Loucy (cell line): ENCODE measurements around the gene PCDHGB3.
"Not testable (repeated sequence)": the region's sequence is repeated elsewhere in the genome, so short reads cannot be mapped to it uniquely, and the experiment has no call there.

Experiments
- H2AFZ ChIP-seq: fragments of 200-600 bp; sonication (generic); 2 replicates; pipeline ENCODE4 v1.6.0; 2016; ENCODE audit warnings: antibody characterized with exemption, mild to moderate bottlenecking, low read length, moderate library complexity
- H3F3A ChIP-seq: fragments of 200-600 bp; 2 replicates; pipeline ENCODE4 v1.6.0; 2016; ENCODE audit warnings: antibody characterized with exemption, low read depth, mild to moderate bottlenecking
- H3K27me3 ChIP-seq: fragments of 200-600 bp; sonication (generic); 2 replicates; pipeline ENCODE4 v1.6.1; 2014; ENCODE audit warnings: low read length, mild to moderate bottlenecking; ENCODE audit not compliant: insufficient read depth, poor library complexity, severe bottlenecking
- H3K36me3 ChIP-seq: fragments of 200-600 bp; sonication (generic); 2 replicates; pipeline ENCODE4 v1.6.1; 2016; ENCODE audit warnings: low read length; ENCODE audit not compliant: insufficient read depth
- H3K4me1 ChIP-seq: fragments of 200-600 bp; sonication (generic); 2 replicates; pipeline ENCODE4 v1.5.1; 2014; ENCODE audit warnings: low read length, mild to moderate bottlenecking; ENCODE audit not compliant: insufficient read depth, poor library complexity, severe bottlenecking
- H3K4me2 ChIP-seq: fragments of 200-600 bp; sonication (generic); 2 replicates; pipeline ENCODE4 v1.6.0; 2014; ENCODE audit warnings: antibody characterized with exemption, low read length, low read depth, mild to moderate bottlenecking; ENCODE audit not compliant: poor library complexity, severe bottlenecking
- H3K4me3 ChIP-seq: fragments of 200-600 bp; sonication (generic); 2 replicates; pipeline ENCODE4 v1.5.1; 2014; ENCODE audit warnings: low read length, mild to moderate bottlenecking, mixed read lengths; ENCODE audit not compliant: poor library complexity, severe bottlenecking
- H3K79me2 ChIP-seq: fragments of 200-600 bp; sonication (generic); 2 replicates; pipeline ENCODE4 v1.6.1; 2014; ENCODE audit warnings: low read length; ENCODE audit not compliant: insufficient read depth
- H3K9ac ChIP-seq: fragments of 200-600 bp; sonication (generic); 2 replicates; pipeline ENCODE4 v1.6.0; 2014; ENCODE audit warnings: mild to moderate bottlenecking, low read depth, low read length, moderate library complexity; ENCODE audit not compliant: poor library complexity, severe bottlenecking
- H3K9me2 ChIP-seq: fragments of 200-600 bp; sonication (generic); replicated peaks from 2 replicates; pipeline ENCODE4 v1.6.1; 2016; ENCODE audit warnings: low read depth, low read length, mixed read lengths
- H3K9me3 ChIP-seq: fragments of 200-600 bp; sonication (generic); 2 replicates; pipeline ENCODE4 v1.6.1; 2014; ENCODE audit warnings: mild to moderate bottlenecking, antibody characterized with exemption, low read length, low read depth; ENCODE audit not compliant: insufficient read depth
- H4K20me1 ChIP-seq: fragments of 200-600 bp; sonication (generic); 2 replicates; pipeline ENCODE4 v1.6.0; 2014; ENCODE audit warnings: antibody characterized with exemption, low read length, mild to moderate bottlenecking; ENCODE audit not compliant: insufficient read depth, poor library complexity, severe bottlenecking
- EZH2phosphoT487 ChIP-seq: fragments of 200-600 bp; IDR thresholded peaks from 2 replicates; pipeline ENCODE4 v1.6.1; 2018; ENCODE audit warnings: antibody characterized with exemption, mild to moderate bottlenecking, moderate library complexity, borderline replicate concordance
- TF ChIP-seq, protein P1 (sequence below): fragments of 200-600 bp; sonication (generic); conservative IDR thresholded peaks from 2 replicates; pipeline ENCODE4 v1.5.1; 2014; ENCODE audit warnings: mild to moderate bottlenecking, antibody characterized with exemption, low read length

Gene PCDHGB3

DNA sequence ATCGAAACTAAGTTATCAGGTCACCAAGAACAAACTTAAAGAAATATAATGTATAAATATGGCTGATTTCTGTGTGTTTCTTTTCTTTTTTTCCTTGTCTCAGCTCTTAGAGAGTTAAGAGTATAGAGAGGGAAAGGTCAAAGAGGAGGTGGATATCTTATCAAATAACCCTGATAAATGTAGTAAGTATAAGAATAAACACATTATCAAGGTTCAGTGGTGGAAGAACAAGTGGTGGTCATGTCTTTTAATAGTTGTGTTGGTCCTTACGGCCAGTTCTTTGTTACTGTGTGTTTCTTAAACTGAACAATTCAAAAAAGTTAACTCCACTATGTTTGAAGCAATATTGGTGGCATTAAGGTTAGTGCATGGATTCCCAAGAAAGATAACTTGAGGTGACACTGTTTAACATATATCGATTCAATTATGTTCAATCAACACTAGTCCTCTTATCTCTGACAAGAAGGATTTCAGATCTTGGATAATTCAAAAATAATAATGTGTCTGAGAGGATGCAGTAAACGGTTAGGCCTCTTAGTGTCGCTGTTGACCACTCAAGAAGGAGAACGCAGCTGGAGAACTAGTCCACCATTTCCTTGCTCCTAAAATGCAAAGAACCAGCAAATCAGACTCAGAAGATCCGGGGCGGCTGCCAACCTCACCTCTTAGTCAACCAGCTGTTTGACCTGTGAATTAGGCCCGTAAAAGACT is 26.6 kb upstream of the PCDHGB3 start, which contains the start of gene PCDHGA3:
Gene PCDHGA3 (plus strand): TSS at position 588 of the 711 bp plus-strand sequence. CDS start 205 bp downstream, outside the sequence.
- TF ChIP-seq, protein P1, sequence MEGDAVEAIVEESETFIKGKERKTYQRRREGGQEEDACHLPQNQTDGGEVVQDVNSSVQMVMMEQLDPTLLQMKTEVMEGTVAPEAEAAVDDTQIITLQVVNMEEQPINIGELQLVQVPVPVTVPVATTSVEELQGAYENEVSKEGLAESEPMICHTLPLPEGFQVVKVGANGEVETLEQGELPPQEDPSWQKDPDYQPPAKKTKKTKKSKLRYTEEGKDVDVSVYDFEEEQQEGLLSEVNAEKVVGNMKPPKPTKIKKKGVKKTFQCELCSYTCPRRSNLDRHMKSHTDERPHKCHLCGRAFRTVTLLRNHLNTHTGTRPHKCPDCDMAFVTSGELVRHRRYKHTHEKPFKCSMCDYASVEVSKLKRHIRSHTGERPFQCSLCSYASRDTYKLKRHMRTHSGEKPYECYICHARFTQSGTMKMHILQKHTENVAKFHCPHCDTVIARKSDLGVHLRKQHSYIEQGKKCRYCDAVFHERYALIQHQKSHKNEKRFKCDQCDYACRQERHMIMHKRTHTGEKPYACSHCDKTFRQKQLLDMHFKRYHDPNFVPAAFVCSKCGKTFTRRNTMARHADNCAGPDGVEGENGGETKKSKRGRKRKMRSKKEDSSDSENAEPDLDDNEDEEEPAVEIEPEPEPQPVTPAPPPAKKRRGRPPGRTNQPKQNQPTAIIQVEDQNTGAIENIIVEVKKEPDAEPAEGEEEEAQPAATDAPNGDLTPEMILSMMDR, result peak; percentile 40; the same call in 1 of the 2 replicates
- TF ChIP-seq EZH2phosphoT487, result no peak
- Histone ChIP-seq H3F3A (no peaks in the 10 kb centered on the region), H3K9me3 (no peaks in the 10 kb centered on the region), H3K79me2 (no peaks in the 10 kb centered on the region), H3K36me3 (no peaks in the 10 kb centered on the region), H4K20me1 (no peaks in the 10 kb centered on the region), H2AFZ (no peak within 1 kb of the TSS), H3K4me1 (no peaks in the 10 kb centered on the region), H3K4me3 (no peak within 1 kb of the TSS), H3K27me3 (no peaks in the 10 kb centered on the region), H3K4me2 (no peak within 1 kb of the TSS), H3K9me2 (no peaks in the 10 kb centered on the region), H3K9ac (no peak within 1 kb of the TSS)

DNA sequence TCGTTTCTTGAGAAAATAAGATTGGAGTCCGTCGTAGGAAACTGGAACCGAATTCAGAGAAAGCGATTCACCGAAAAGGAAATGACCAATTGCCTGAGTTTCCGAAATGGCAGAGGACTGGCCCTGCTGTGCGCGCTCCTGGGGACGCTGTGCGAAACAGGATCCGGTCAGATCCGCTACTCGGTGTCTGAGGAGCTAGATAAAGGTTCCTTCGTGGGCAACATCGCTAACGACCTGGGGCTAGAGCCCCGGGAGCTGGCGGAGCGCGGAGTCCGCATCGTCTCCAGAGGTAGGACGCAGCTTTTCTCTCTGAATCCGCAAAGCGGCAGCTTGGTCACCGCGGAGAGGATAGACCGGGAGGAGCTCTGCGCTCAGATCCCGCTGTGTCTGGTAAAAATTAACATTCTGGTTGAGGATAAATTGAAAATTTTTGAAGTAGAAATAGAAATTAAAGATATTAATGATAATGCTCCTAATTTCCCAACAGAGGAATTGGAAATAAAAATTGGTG is 26.0 kb upstream of the PCDHGB3 start:
- Histone ChIP-seq H3K9me2 (no peaks in the 10 kb centered on the region), H3K36me3 (no peaks in the 10 kb centered on the region), H3K27me3 (no peaks in the 10 kb centered on the region), H4K20me1 (no peaks in the 10 kb centered on the region), H3K79me2 (no peaks in the 10 kb centered on the region), H3K4me1 (no peaks in the 10 kb centered on the region), H3F3A (no peaks in the 10 kb centered on the region), H3K4me3 (no peak overlapping the region), H3K9me3 (no peaks in the 10 kb centered on the region), H3K4me2 (no peak overlapping the region), H3K9ac (no peak overlapping the region), H2AFZ (no peak overlapping the region)
- no peak for TF ChIP-seq EZH2phosphoT487
- TF ChIP-seq, protein P1, result no peak

DNA sequence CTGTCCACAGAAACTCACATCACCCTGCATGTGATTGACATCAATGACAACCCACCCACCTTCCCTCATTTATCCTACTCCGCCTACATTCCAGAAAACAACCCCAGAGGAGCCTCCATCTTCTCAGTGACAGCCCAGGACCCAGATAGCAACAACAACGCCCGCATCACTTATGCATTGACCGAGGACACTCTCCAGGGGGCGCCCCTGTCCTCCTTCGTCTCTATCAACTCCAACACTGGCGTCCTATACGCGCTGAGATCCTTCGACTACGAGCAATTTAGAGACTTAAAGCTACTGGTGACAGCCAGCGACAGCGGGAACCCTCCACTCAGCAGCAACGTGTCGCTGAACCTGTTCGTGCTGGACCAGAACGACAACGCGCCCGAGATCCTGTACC is 24.7 kb upstream of the PCDHGB3 start:
- Histone ChIP-seq H3F3A (no peaks in the 10 kb centered on the region), H2AFZ (no peak overlapping the region), H3K36me3 (no peaks in the 10 kb centered on the region), H3K79me2 (no peaks in the 10 kb centered on the region), H3K9me2 (no peaks in the 10 kb centered on the region), H3K4me3 (no peak overlapping the region), H3K4me2 (no peak overlapping the region), H3K4me1 (no peaks in the 10 kb centered on the region), H3K27me3 (no peaks in the 10 kb centered on the region), H3K9me3 (no peaks in the 10 kb centered on the region), H3K9ac (no peak overlapping the region), H4K20me1 (no peaks in the 10 kb centered on the region)
- TF ChIP-seq, protein P1, result 0 out of 2 replicates have a peak, but pooled peaks have one; percentile 15
- TF ChIP-seq EZH2phosphoT487, result no peak

DNA sequence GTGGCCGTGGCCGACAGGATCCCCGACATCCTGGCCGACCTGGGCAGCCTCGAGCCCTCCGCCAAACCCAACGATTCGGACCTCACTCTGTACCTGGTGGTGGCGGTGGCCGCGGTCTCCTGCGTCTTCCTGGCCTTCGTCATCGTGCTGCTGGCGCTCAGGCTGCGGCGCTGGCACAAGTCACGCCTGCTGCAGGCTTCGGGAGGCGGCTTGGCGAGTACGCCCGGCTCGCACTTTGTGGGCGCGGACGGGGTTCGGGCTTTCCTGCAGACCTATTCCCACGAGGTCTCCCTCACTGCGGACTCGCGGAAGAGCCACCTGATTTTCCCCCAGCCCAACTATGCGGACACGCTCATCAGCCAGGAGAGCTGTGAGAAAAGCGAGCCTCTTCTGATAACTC is 24.0 kb upstream of the PCDHGB3 start:
- H3K9me2 ChIP-seq, H3K36me3 ChIP-seq, H3F3A ChIP-seq, H3K4me3 ChIP-seq, H3K79me2 ChIP-seq, H3K4me1 ChIP-seq, H4K20me1 ChIP-seq, H3K27me3 ChIP-seq, H3K9ac ChIP-seq, H2AFZ ChIP-seq, H3K9me3 ChIP-seq, H3K4me2 ChIP-seq: not testable (repeated sequence)
